Activated CD8-positive, alpha-beta memory T cell treated with anti-CD3 and anti-CD28 coated beads for 24 hours (primary cell): ENCODE data around the gene ADD1.
"Not testable (repeated sequence)": the region's sequence is repeated elsewhere in the genome, so short reads cannot be mapped to it uniquely, and the experiment has no call there.

Experiments used
- DNase-seq: peaks from one replicate; pipeline ENCODE4 v3.0.0-alpha.2; 2020

ADD1 gene

DNA sequence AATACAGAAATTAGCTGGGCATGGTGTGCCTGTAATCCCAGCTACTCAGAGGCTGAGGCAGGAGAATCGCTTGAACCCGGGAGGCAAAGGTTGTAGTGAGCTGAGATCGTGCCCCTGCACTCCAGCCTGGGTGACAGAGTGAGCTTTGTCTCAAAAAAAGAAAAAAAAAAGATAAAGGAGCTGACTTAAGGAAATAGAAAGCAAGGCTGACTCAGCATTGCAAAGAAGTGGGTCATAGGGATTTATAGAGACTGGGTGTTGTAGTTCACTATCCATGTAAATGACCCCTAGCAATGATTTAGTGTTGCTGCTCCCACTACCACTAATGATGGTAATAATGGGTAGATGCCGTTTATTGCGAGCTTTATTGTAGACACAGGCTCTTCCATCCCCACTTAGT lies 47.6 kb downstream of the ADD1 start:
- DNase-seq = no peak

DNA sequence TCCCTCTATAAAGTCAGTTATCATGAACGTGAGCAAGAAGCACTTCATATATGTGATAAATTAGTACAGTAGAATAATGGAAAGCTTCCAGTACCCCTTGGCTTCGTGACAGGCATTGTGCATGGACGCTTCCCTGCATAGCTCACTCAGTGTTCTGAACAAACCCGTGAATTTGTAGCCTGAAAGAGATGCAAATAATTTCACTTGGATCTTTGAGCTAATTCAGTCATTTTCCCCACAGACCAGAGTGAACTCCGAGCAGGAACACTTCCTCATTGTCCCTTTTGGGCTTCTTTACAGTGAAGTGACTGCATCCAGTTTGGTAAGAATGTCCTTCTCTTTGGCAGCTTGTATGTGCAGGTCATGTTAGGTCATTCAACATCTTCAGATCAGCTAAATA lies 50.1 kb downstream of the ADD1 start:
- no peak for DNase-seq

DNA sequence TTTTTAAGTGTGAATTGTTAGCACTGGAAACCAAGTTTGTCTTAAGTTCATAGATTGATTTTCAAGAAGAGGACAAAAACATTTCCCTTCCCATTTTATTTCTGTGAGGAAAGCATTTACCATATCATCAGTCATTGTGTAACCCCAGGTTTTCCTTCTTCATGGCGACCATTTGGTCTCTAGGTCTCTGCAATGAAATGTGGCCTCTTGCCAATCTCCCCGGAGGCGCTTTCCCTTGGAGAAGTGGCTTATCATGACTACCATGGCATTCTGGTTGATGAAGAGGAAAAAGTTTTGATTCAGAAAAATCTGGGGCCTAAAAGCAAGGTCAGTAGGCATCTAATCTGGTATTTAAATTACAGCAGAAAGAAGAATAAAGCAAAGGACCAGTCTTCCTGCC lies 54.4 kb downstream of the ADD1 start:
- DNase-seq = no peak

DNA sequence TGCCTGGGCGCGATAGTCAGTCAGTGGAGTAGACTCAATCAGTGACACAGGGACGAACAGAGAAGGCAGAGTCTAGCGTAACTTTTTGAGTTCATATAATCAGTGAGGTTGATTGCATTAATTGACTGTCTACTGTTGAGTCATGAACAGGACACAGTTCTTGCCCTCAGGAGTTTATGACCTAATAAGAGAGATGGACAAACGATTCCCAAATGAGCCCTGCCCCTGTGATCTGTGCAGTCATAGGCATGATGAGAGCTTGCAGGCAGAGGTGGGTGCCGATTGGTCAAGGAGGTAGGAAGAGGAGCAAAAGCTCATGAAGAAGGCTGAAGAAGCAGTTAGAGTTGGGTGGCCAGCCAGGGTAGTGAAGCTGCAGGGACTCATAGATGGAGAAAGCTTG lies 57.1 kb downstream of the ADD1 start:
- no peak for DNase-seq

DNA sequence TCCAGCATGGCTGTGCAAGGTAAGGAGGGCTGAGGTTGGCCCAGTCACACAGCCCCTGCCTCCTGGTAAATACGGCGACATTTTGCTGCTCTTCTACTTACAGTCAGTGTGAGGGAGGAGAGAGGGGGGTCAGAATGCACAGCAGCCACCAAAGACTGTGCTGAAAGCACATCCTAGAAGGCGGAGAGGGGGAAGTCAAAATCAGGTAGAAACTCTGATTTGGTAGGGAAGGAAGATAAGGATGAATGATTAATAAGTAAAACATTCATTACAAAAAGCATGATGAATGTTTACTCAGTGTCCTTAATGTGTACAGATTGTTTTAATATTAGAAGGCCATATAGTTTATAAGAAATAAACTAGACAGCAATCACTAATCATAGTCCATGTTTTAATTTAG lies 57.5 kb downstream of the ADD1 start:
- no peak for DNase-seq

DNA sequence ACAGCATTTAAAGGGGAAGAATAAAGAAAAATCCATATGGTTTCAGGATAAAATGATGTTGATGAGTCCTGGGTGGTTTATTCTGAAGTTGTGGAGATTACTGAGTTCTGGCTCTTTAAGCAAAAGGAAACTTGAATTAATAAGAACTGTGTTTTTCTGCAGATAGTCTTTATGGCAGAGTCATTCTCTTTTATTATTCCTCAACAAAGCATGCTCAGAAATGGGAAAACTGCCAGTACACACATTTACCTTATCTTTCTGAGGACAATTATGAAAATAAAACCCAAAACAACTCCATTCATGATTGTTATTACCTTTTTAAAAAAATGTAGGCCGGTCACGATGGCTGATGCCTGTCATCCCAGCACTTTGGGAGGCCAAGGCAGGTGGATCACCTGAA lies 58.5 kb downstream of the ADD1 start:
- no peak for DNase-seq

DNA sequence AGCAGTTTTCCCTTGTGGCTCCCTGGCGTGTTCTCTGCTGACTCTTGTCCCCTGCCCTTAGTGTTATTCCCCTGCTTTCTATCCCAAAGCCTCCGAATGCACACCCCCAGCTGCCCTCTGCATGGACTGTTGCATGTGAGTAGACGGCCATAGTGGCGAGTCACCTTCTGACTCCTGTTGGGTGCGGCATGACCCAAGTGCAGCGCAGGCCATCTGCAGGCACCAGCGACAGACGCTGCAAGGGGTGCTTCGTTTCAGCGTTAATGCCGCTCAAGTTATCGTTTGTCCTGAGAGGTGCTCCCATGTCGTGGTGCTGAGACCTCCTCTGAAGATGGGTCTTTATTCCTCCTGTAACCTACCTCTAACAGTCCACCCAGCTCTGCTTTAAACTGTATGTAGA lies 61.9 kb downstream of the ADD1 start:
- DNase-seq = no peak

DNA sequence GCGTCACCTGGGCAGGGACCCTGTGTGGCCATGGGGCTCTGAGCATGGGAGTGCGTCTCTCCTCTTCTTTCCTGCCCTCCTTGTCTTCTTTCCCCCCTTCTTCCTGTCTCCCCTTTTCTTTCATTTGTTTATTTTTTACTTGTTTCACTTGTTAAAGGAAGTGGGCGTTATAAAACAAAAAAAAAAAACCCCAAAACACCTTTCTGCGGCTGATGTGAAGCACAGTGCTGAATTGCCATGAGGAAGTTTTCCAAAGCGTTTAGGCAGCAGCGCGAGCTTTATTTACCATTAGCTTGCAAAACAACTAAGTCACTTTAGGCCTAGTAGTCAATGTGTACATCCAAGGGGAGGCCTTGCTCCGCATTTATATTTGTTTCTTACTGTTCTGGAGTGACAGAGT lies 62.6 kb downstream of the ADD1 start:
- no peak for DNase-seq

DNA sequence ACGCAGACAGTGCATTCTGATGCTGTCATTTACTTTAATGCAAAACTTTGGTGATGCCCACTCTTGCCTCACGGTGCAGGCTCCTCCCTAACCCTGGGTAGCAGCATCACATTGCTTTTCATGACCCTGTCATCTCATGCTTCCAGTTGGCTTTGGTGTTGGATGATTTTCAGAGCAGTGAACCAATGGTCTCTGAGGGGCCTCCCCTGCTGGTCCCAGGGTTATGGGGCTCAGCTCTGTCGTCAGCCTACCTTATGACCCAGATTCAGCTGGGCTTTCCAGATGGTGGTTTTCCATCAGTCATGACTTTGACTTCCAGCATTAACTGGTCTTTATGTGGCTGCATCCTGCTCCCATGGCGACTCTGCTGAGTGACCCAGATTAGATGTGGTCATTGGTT lies 63.6 kb downstream of the ADD1 start:
- no peak for DNase-seq

DNA sequence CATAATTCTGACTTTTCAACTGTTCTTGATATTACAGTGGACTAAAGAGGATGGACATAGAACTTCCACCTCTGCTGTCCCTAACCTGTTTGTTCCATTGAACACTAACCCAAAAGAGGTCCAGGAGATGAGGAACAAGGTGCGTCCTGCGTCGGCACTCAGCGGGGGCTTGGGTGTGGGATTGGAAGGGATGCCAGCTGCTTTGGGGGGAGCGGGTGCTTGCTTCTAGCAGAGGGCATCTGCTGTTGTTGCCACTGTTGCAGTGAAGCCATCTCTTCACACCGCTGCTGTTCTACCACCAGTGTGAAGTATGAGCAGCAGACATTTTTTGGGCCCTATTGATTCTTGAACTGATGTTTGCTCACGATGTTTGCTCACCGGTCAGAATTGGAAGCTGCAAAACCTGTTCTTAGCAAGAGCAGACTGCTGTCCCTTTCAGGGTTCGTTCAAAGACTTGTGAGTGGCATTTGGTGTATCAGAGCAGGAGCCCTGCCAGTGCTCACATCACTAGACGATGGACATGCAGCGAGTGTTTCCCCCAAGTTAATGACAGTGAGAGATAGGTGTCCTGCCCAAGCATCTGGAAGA lies 64.2 kb downstream of the ADD1 start:
- DNase-seq = no peak

DNA sequence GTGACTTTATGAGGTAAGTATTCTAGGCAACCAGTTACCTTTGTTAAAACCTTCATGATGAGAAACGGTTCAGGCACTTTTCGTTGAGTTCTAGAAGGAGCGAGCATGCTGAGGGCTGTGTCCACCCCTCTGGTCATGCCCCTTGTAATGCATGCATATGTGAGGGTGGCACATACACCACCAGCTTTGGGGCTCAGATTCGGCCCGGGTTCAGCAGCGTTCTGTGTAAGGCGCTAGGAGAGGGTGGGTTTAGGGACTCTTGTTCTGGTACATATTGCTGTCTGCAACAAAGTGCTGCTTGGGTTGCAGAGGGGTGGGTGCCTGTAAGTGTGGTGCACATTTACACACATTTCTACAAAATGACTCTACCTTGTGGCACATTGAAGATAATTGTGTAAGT lies 65.0 kb downstream of the ADD1 start:
- no peak for DNase-seq

DNA sequence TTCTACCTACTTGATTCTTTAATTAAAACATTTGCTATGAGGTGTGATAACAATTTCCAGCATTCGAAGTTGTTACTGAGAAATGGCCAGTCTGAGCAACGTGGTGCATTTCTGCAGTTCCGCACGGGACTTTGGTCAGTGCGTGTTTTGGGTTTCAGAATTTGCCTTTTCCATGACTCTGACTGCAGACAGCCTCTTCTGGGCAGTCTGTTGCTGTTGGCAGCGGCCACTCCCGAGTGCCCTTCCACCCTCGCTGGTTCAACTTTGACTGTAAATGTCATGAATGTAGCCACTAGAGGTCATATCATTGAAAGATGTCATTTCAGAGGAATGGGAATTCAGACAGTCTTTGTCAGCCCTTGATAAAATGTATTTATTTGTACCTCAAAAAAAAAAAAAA lies 65.9 kb downstream of the ADD1 start:
- DNase-seq = no peak

DNA sequence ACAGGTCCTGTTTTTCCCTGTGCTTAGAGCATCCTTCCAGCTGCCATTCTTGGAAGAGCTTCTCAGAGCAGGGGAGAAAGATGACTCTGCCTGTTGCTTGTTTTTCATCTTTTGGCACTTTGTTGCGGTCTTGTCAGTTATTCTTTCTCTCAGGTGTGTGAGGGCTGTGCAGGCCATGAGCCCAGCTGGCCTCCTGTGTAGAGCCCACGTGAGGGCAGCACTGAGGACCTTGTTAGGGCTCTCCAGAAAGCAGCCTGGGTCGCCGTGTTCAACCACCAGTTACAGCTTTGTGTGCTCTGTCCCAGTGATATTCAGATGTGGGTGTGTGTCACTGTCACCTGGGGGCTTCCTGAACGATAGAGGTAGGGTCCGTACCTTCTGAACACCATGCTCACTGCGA lies 66.8 kb downstream of the ADD1 start:
- no peak for DNase-seq

DNA sequence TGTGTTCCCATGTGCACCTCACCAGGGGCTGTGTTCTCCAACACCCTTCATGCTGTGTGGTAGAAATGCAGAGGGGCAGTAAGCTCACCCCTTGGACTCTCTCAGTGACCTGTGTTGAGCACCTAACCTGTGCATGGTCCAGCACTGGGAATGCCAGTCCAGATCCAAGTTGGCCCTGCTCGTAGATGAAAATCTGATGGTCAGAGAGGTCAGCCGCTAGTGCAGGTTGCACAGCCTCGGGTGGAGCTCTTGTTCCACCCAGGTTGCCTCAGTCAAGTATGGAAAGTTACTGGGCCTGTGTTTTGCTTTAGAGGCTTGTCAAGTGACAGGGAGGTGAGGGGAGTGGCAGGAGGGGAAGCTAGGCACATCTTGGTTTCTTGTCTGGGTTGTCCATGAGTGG lies 68.2 kb downstream of the ADD1 start:
- DNase-seq = no peak

DNA sequence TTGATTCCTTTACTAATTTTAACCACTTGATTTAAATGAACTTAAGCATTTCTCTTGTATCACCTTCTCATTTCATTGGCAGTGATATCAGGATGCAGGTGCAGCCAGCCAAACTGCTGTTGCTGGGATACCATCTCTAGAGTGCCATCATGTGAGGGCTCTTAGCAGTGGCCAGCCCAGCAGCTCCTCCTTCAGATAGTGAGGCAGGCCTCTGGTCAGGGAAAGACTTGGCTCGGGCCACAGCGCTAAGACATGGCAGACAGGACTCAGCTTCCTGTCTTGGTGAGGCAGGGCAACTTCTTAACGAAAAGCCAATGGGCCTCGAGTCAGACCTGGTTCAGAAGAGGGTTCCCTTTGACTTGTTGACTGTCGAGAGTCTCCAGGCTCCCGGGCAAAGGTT lies 69.5 kb downstream of the ADD1 start:
- no peak for DNase-seq

DNA sequence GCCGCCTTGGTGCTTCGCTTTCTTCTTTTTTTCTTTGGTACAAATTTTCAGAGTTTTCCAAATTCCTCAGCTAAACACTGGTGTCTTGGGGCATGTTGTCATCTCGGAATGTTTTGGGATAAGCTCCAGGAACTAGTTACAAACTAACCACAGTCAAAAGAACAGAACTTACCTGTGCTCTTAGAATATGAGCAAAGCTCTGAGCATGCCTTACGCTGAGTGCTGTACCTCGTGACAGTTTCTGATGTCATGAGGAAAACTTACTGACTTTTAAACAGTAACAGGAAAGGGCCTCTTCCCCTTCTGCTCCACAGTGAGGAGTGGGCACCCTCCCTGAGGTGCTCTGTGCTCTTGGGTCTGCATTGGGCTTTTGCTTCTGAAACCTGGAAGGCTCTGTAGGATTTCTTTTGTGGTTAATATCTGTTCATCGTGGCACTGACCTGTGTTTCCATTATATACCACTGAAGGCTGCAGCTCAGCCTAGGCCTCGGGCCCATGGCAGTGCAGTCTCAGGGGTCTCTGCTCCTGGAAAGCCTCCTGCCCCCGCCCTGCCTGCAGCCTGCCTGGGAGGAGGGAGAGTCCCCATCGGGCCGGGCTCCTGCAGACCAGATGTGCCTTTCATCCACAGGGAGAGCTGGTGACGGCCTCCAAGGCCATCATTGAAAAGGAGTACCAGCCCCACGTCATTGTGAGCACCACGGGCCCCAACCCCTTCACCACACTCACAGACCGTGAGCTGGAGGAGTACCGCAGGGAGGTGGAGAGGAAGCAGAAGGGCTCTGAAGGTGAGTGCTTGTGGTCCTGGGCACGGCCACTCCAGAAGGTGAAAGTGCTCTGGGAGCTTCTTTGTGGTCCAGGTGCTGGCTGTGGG lies 70.8 kb downstream of the ADD1 start:
- no peak for DNase-seq

DNA sequence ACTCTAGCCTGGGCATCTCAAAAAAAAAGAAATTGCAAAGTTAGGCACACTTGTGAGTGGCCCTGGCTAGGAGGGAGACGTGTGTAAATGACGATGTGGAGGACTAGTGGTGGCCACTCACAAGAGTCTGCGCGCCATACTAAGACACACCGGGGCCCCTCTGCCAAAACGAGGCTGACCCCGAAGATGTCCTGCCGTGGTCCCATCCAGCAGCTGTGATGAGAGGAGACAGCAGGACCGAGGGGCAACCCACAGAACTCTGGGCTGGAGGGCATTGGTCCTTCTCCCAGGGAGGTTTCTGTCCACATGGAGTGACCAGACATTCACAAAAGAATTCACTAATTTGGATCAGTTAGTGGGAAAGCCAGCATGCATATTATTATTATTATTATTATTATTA lies 72.1 kb downstream of the ADD1 start:
- no peak for DNase-seq

DNA sequence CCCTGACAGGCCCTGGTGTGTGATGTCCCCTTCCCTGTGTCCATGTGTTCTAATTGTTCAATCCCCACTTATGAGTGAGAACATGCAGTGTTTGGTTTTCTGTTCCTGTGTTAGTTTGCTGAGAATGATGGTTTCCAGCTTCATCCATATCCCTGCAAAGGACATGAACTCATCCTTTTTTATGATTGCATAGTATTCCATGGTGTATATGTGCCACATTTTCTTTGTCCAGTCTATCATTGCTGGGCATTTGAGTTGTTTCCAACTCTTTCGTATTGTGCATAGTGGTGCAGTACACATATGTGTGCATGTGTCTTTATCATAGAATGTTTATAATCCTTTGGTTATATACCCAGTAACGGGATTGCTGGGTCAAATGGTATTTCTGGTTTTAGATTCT lies 73.1 kb downstream of the ADD1 start:
- not testable (repeated sequence) for DNase-seq

DNA sequence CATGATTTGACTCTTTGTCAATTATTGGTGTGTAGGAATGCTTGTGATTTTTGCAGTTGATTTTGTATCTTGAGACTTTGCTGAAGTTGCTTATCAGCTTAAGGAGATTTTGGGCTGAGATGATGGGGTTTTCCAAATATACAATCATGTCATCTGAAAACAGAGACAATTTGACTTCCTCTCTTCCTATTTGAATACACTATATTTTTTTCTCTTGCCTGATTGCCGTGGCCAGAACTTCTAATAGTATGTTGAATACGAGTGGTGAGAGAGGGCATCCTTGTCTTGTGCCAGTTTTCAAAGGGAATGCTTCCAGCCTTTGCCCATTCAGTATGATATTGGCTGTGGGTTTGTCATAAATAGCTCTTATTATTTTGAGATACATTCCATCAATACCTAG lies 74.7 kb downstream of the ADD1 start:
- DNase-seq = not testable (repeated sequence)

DNA sequence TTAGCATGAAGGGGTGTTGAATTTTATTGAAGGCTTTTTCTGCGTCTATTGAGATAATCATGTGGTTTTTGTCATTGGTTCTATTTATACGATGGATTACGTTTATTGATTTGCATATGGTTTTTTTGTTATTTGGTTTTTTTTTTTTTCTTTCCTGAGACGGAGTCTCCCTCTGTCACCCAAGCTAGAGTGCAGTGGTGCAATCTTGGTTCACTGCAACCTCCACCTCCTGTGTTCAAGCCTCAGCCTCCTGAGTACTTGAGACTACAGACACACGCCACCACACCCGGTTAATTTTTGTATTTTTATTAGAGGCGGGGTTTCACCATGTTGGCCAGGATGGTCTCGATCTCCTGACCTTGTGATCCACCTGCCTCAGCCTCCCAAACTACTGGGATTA lies 75.1 kb downstream of the ADD1 start:
- not testable (repeated sequence) for DNase-seq

DNA sequence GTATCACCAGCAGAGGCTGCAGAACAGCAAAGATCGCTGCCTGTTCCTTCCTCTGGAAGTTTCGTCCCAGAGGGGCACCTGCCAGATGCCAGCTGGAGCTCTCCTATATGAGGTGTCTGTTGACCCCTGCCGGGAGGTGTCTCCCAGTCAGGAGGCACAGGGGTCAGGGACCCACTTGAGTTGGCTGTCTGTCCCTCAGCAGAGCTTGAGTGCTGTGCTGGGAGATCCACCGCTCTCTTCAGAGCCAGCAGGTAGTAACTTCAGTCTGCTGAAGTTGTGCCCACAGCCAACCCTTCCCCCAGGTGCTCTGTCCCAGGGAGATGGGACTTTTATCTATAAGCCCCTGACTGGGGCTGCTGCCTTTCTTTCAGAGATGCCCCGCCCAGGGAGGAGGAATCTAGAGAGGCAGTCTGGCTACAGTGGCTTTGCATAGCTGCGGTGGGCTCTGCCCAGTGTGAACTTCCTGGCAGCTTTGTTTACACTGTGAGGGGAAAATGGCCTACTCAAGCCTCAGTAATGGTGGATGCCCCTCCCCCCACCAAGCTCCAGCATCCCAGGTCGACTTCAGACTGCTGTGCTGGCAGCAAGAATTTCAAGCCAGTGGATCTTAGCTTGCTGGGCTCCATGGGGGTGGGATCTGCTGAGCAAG lies 78.9 kb downstream of the ADD1 start:
- not testable (repeated sequence) for DNase-seq

DNA sequence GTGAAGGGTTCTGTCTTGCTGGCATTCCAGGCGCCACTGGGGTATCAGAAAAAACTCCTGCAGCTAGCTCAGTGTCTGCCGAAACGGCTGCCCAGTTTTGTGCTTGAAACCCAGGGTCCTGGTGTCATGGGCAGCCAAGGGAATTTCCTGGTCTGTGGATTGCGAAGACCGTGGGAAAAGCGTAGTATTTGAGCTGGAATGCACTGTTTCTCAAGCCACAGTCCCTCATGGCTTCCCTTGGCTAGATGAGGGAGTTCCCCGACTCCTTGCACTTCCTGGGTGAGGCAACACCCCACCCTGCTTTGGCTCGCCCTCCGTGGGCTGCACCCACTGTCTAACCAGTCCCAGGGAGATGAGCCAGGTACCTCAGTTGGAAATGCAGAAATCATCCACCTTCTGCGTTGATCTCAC lies 79.5 kb downstream of the ADD1 start:
- no peak for DNase-seq

DNA sequence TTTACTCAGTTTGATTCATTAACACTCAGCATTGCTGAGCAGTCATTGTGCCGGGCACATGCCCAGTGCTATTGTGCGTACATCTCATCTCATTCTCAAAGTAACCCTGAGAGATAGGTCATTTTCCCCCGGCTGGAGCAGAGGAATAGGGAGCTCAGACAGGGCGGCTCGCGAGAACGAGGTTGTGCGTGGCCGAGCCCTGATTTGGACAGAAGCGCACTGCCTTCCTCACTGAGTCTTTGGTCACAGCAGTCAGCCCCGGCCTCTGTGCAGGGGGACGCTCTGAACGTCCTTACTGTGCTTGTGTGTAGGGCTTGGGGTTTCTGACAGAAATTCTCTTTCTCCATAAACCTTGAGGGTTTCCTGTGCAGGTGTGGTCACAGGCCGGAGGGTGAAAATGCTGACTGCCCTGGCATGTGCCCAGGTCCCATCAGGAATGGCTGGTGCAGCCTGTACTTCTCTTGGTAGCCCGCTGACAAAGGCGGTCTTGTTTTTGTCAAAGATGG lies 80.1 kb downstream of the ADD1 start:
- DNase-seq = no peak

DNA sequence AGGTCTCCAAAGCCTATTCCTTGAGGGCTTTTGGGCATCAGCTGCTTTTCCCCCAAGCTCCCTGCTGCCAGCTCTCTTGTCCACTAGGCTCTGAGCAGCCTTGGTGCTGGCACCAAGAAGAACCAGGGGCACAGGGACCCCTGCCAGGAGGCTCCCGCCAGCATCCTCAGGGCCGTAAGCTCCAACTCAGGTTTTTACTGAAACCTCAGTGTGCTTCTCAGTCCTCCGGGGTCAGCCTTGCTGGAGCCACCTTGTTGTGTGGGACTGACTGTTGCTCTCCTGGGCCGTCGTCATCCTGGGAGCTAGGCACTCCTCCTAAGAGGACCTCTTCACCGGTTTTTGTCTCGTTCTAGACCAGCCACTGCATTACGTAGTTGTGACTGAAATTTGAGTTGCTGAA lies 80.6 kb downstream of the ADD1 start:
- no peak for DNase-seq
